ENCODE data around the gene MAPKAP1. TPM values are rescaled to one million over a fixed set of nuclear protein-coding genes. Genes with fewer than 3 reads are reported as not detected.

MAPKAP1 gene
- 146 and 148 TPM in 2 replicates for total RNA-seq (2014; rRNA removed)
- 96.6 TPM for polyA plus RNA-seq (2012)

GRCh38 chr9:125706651-125707471 is at the start of gene MAPKAP1:
Gene MAPKAP1, minus strand, starts transcription at chr9:125707208. Its CDS starts 34,634 bp downstream, at chr9:125672574.
- peak; percentile 93 for DNase-seq (ENCODE audit: low read depth)

- DNase-seq (ENCODE audit: low read depth), result no peak
Observed at GRCh38 chr9:125756518-125756917, 49.5 kb upstream of the MAPKAP1 start.

- no peak for DNase-seq (ENCODE audit: low read depth)
Observed at GRCh38 chr9:125755340-125755739, 48.3 kb upstream of the MAPKAP1 start.

GRCh38 chr9:125754096-125754495 is 47.1 kb upstream of the MAPKAP1 start:
- DNase-seq (ENCODE audit: low read depth), result no peak

- DNase-seq (ENCODE audit: low read depth), result no peak
Observed at GRCh38 chr9:125752070-125752628, 45.1 kb upstream of the MAPKAP1 start.

GRCh38 chr9:125750627-125751011 is 43.6 kb upstream of the MAPKAP1 start:
- DNase-seq (ENCODE audit: low read depth), result no peak

- no peak for DNase-seq (ENCODE audit: low read depth)
Observed at GRCh38 chr9:125749951-125750626, 43.1 kb upstream of the MAPKAP1 start.

- no peak for DNase-seq (ENCODE audit: low read depth)
Observed at GRCh38 chr9:125749287-125749935, 42.4 kb upstream of the MAPKAP1 start.

GRCh38 chr9:125748446-125749099 is 41.6 kb upstream of the MAPKAP1 start:
- DNase-seq (ENCODE audit: low read depth), result no peak

- no peak for DNase-seq (ENCODE audit: low read depth)
Observed at GRCh38 chr9:125747765-125748445, 40.9 kb upstream of the MAPKAP1 start.

- DNase-seq (ENCODE audit: low read depth), result peak; percentile 46
Observed at GRCh38 chr9:125747053-125747764, 40.2 kb upstream of the MAPKAP1 start, which contains the start of gene PBX3. Gene PBX3, plus strand, starts transcription at chr9:125747373.

- no peak for DNase-seq (ENCODE audit: low read depth)
Observed at GRCh38 chr9:125746774-125747052, 39.7 kb upstream of the MAPKAP1 start.

GRCh38 chr9:125746017-125746773 is 39.2 kb upstream of the MAPKAP1 start:
- peak; percentile 98 for DNase-seq (ENCODE audit: low read depth)

GRCh38 chr9:125745682-125746016 is 38.6 kb upstream of the MAPKAP1 start:
- no peak for DNase-seq (ENCODE audit: low read depth)

- peak; percentile 66 for DNase-seq (ENCODE audit: low read depth)
Observed at GRCh38 chr9:125745018-125745417, 38.0 kb upstream of the MAPKAP1 start.

- DNase-seq (ENCODE audit: low read depth), result peak; percentile 89
Observed at GRCh38 chr9:125744616-125745015, 37.6 kb upstream of the MAPKAP1 start.

GRCh38 chr9:125743682-125744428 is 36.8 kb upstream of the MAPKAP1 start:
- peak; percentile 76 for DNase-seq (ENCODE audit: low read depth)

- DNase-seq (ENCODE audit: low read depth), result no peak
Observed at GRCh38 chr9:125742657-125743056, 35.6 kb upstream of the MAPKAP1 start.

- DNase-seq (ENCODE audit: low read depth), result no peak
Observed at GRCh38 chr9:125739436-125739835, 32.4 kb upstream of the MAPKAP1 start.

Measured in LHCN-M2 (cell line).